Stimulated activated naive B cell treated with anti-CD40 and anti-IgM and Interleukin-4, amounts not matched to agents 10 μg/mL and 1 μg/mL and 100 μg/mL, for 72 hours (primary cell): Measurements from ENCODE around the gene CYP2A7.
A peak's percentile ranks its signal among the peaks of the same experiment; 100 is the strongest.
"Not testable (repeated sequence)": the region's sequence is repeated elsewhere in the genome, so short reads cannot be mapped to it uniquely, and the experiment has no call there.

Experiments used
- ATAC-seq, 2 donors: fragments of 150-1000 bp; cut with Tn5 transposase; replicated peaks; 2 replicates each; pipeline ENCODE4 v1.10.0; 2021; ENCODE audit warnings: moderate library complexity in 1 of 2
- DNase-seq: peaks from one replicate; pipeline ENCODE4 v3.0.0; 2021
- H3K27ac Mint-ChIP-seq: one replicate; pipeline ENCODE4 v1.8.0; 2022; ENCODE audit warnings: mild to moderate bottlenecking, mixed read lengths
- H3K27me3 Mint-ChIP-seq, 2 donors: one replicate each; pipeline ENCODE4 v1.8.0; 2022; ENCODE audit warnings: mixed read lengths in 2 of 2
- H3K36me3 Mint-ChIP-seq, 2 donors: one replicate each; pipeline ENCODE4 v1.8.0; 2022; ENCODE audit warnings: mixed read lengths in 2 of 2, mild to moderate bottlenecking in 1 of 2
- H3K4me1 Mint-ChIP-seq, 2 donors: one replicate each; pipeline ENCODE4 v1.8.0; 2022; ENCODE audit warnings: mixed read lengths in 2 of 2, mild to moderate bottlenecking in 1 of 2
- H3K4me3 Mint-ChIP-seq, 2 donors: one replicate each; pipeline ENCODE4 v1.8.0; 2022; ENCODE audit warnings: mild to moderate bottlenecking in 2 of 2, mixed read lengths in 2 of 2, moderate library complexity in 1 of 2
- H3K9me3 Mint-ChIP-seq, 2 donors: one replicate each; pipeline ENCODE4 v1.8.0; 2022; ENCODE audit warnings: mixed read lengths in 2 of 2, mild to moderate bottlenecking in 1 of 2

Gene CYP2A7

DNA sequence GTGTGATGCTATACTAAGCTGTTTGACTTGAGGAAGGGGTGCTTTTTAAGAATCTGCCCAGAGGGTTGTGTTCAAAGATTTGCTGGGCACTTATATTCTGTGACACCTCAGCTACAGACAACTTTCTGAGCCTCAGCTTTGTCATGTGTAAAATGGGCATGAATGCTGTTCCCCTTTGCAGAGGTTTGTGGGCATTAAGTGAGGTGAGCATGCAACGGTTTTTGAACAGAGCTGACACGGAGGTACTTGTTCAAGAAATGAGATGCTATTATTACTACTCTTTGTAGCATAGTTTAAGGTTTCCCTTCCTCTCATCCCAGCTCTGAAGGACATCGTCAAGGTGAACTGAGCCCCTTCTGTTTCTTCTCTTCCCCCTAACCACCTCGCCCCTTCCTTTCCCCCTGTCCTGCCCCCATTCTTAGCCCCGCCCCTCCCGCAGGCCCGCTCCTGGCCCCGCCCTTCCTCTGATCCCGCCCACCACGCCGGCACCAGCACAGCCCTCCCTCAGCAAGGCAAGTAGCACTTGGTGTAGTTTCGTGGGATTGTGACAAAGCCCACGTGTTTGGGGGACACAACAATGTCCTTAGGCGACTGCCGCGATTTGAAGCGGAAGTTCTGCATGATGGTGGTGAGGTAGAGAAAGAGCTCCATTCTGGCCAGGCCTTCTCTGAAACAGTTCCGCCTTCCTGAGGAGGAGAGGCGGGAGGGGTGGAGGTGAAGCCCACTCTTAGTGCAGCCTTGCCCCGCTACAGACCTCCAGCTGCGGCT is 26.1 kb upstream of the CYP2A7 start:
- H3K27me3 Mint-ChIP-seq, result peaks cover 48 to 71% of the 10 kb centered on the region in 2 donors
- peaks cover 3 to 6% of the 10 kb centered on the region in 2 donors for H3K4me1 Mint-ChIP-seq
- H3K27ac Mint-ChIP-seq, result no peak overlapping the region
- peak in 1 of 2 donors; percentile 70 for ATAC-seq
- DNase-seq, result no peak
- no peaks in the 10 kb centered on the region for H3K9me3 Mint-ChIP-seq
- H3K4me3 Mint-ChIP-seq, result peak overlapping the region in 1 of 2 donors; percentile 52
- no peaks in the 10 kb centered on the region for H3K36me3 Mint-ChIP-seq

DNA sequence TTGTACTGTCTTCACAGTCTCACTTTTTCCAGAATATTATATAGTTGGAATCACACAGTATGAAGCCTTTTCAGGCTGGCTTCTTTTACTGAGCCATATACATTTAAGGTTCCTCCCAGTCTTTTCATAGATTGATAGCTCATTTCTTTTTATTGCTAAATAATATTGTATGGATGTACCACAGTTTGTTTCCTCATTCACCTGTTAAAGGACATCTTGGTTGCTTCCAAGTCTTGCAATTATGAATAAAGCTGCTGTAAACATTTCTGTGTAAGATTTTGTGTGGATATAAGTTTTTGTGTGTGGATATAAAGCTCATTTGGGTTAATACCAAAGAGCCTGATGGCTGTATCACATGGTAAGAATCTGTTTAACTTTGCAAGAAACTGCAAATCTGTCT is 24.5 kb upstream of the CYP2A7 start:
- Mint-ChIP-seq H3K9me3 (no peaks in the 10 kb centered on the region), H3K27me3 (peaks cover 50 to 67% of the 10 kb centered on the region in 2 donors), H3K36me3 (no peaks in the 10 kb centered on the region), H3K4me3 (no peak overlapping the region), H3K27ac (no peak overlapping the region), H3K4me1 (peaks cover 3 to 6% of the 10 kb centered on the region in 2 donors)
- no peak for ATAC-seq
- no peak for DNase-seq

DNA sequence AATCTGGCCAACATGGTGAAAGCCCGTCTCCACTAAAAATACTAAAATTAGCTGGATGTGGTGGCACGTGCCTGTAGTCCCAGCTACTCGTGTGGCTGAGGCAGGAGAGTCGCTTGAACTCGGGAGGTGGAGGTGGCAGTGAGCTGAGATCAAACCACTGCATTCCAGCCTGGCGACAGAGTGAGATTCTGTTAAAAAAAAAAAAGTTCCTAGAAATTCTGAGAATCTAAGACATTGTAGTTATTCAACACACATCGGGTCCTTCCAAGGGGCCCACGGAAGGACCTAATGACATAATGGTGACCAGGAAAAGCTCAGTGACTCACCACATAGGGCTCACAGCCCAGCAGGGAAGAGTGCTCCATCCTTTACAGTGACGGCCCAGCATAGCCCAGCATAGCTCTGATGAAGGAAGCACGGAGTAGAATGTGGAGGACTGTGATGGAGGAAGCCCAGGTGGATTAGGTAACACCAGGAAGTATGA is 22.7 kb upstream of the CYP2A7 start:
- H3K27me3 Mint-ChIP-seq, result peaks cover 61 to 78% of the 10 kb centered on the region in 2 donors
- not testable (repeated sequence) for H3K4me3 Mint-ChIP-seq, DNase-seq, H3K27ac Mint-ChIP-seq, ATAC-seq, H3K4me1 Mint-ChIP-seq, H3K9me3 Mint-ChIP-seq, H3K36me3 Mint-ChIP-seq

DNA sequence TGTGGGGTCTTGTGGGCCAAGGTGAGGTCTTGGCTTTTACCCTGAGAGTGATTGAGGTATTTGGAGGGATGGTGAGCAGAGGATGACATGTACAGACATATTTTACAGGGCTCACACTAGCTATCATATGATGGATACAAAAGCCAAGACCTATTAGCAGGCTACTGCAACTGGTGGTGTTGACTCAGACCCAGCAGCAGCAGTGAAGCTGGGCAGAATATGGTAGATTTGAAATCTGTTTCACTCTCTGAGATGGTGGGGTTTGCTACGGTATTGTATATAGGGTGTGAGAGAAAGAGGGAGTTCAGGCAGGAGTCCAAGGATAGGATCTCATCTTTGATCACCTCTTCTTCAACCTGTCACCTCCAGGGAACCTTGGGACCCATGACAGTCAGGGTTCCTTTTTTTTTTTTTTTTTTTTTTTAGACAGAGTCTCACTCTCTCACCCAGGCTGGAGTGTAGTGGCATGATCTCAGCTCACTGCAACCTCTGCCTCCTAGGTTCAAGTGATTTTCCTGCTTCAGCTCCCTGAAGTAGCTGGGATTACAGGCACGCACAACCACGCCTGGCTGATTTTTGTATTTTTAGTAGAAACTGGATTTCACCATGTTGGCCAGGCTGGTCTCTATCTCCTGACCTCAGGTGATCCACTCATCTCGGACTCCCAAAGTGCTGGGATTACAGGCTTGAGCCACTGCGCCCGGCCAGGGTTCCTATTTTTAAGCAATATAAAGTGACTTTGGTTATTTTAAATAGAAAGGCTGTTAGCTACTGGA is 20.1 kb upstream of the CYP2A7 start:
- not testable (repeated sequence) for H3K4me3 Mint-ChIP-seq, H3K36me3 Mint-ChIP-seq, DNase-seq, H3K9me3 Mint-ChIP-seq, H3K27ac Mint-ChIP-seq, ATAC-seq, H3K4me1 Mint-ChIP-seq
- H3K27me3 Mint-ChIP-seq, result peaks cover 41 to 55% of the 10 kb centered on the region in 2 donors

DNA sequence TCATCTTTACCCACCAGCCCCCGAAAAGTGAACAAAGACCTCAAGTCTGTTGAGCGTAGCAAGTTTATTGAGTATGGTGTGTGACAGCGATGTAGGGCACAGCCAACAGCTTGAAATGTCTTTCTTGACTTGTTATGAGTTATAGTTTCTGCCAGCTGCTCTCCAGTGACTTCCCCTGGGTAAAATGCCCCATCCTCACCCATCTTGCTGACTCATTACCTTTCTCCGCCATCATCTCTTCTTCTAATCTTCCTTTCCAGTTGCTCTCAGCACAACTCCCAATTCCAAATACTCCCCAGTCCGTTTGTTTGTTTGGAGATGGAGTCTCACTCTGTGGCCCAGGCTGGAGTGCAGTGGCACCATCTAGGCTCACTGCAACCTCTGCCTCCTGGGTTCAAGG is 18.5 kb upstream of the CYP2A7 start:
- H3K4me1 Mint-ChIP-seq, H3K36me3 Mint-ChIP-seq, H3K4me3 Mint-ChIP-seq, H3K9me3 Mint-ChIP-seq, ATAC-seq, H3K27ac Mint-ChIP-seq, DNase-seq: not testable (repeated sequence)
- peaks cover 46 to 55% of the 10 kb centered on the region in 2 donors for H3K27me3 Mint-ChIP-seq

DNA sequence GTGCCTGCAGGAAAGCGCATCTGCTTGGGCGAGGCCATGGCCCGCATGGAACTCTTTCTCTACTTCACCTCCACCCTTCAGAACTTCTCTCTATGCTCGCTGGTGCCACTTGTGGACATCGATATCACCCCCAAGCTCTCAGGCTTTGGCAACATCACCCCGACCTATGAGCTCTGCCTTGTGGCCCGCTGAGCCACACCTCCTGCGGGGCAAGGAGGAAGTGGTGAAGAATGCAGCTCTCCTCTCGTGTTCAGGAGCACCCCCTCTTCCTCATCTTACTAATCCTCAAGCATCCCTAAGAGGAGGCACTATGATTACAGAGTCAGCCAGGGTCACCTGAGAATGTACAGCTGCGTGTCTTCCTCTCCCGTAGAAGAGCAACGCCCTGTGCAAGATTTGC is 17.9 kb upstream of the CYP2A7 start:
- not testable (repeated sequence) for ATAC-seq, H3K4me1 Mint-ChIP-seq, DNase-seq, H3K36me3 Mint-ChIP-seq, H3K9me3 Mint-ChIP-seq, H3K27ac Mint-ChIP-seq, H3K4me3 Mint-ChIP-seq
- H3K27me3 Mint-ChIP-seq, result peaks cover 46 to 56% of the 10 kb centered on the region in 2 donors

DNA sequence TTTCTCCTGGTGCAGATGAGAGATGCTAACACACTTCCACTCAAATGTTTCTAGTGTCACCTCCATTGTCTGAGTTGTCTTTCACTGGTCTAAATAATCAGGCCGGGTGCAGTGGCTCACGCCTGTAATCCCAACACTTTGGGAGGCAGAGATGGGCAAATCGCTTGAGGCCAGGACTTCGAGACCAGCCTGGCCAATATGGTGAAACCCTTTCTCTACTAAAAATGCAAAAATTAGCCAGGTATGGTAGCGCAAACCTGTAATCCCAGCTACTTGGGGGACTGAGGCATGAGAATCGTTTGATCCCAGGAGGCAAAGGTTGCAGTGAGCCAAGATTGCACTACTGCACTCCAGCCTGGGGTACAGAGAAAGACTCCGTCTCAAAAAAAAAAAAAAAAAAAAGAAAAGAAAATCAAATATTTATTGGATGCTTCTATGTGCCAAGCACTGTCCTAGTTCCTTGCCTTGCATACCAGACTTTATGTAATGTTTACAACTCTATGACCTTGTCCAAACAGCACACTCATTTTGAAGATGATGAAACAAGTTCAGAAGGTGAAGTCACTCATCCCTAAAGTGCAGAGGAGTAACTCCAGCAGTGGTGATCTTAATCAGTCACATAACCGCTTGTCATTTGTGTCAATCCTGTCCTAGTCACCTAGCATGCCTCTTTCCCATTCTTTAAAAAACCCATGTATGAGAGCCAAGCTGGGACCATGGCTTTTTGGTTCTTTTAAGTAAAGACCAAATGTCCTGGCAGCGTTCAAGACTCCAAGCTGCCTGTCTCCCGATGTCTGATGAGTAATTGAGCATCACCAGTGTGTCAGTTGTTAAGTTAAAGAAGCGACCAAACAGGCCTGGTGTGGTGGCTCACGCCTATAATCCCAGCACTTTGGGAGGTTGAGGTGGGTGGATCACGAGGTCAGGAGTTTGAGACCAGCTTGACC is 15.1 kb upstream of the CYP2A7 start:
- H3K4me3 Mint-ChIP-seq, H3K9me3 Mint-ChIP-seq, H3K4me1 Mint-ChIP-seq, ATAC-seq, DNase-seq, H3K36me3 Mint-ChIP-seq, H3K27ac Mint-ChIP-seq: not testable (repeated sequence)
- peaks cover 53 to 60% of the 10 kb centered on the region in 2 donors for H3K27me3 Mint-ChIP-seq

DNA sequence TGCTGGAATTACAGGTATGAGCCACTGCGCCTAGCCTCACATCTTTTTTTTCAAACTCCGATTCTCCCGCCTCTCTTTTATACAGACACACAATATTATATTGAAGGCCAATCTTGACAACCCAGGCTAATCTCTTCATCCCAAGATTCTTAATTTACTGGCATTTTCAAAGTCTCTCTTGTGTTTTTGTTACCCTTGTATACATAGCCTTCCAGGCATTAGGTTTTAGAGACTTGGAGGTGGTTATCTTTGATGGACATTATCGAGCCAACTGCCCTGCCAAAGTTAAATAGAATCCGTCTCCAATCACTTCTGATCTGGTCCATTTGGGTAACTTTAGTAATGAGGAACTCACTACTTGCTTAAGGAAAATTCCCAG is 14.4 kb upstream of the CYP2A7 start:
- H3K36me3 Mint-ChIP-seq, result no peaks in the 10 kb centered on the region
- peaks cover 0 to 5% of the 10 kb centered on the region in 2 donors for H3K4me1 Mint-ChIP-seq
- H3K9me3 Mint-ChIP-seq, result no peaks in the 10 kb centered on the region
- H3K27ac Mint-ChIP-seq, result no peak overlapping the region
- peaks cover 52 to 58% of the 10 kb centered on the region in 2 donors for H3K27me3 Mint-ChIP-seq
- ATAC-seq, result no peak
- H3K4me3 Mint-ChIP-seq, result no peak overlapping the region
- no peak for DNase-seq

DNA sequence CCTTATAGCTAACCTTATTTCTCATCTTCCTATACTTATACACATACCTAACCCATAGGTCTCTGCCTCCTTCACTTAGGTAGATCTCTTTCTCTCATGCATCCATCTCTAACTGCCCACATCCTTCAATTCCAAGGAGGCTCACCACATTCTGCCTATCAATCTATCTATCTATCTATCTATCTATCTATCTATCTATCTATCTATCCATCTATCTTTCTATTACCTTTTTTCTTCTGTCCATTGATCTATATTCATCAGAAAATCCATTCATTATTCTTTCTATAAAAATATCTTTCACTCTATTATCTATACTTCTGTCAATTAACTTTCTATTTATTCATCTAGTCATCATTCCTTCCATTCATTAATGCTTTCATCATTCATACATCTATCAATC is 11.1 kb upstream of the CYP2A7 start:
- ATAC-seq (no peak), DNase-seq (no peak)
- Mint-ChIP-seq H3K4me1 (no peaks in the 10 kb centered on the region), H3K4me3 (no peak overlapping the region), H3K9me3 (no peaks in the 10 kb centered on the region), H3K27me3 (peaks cover 49 to 62% of the 10 kb centered on the region in 2 donors), H3K27ac (no peak overlapping the region), H3K36me3 (no peaks in the 10 kb centered on the region)

DNA sequence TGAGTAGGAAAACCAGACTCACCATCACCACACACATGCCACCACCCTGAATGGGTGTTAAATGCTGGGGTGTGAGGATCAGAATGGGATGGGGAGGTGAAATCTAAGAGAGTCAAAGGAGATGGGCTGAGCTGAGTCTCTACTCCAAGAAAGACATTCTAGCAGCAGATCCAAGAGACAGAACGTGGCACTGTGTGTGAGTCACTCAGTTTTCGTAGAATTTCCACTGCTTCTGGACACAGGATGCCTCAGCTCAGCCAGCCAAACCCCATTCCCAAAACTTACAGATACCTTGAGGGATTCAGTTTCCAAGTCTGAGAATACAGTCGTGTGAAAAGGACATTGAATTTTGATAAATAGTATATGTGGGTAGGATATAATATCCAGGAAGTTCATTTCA is 7.3 kb upstream of the CYP2A7 start:
- H3K36me3 Mint-ChIP-seq, result no peaks in the 10 kb centered on the region
- H3K27ac Mint-ChIP-seq, result no peak overlapping the region
- no peaks in the 10 kb centered on the region for H3K4me1 Mint-ChIP-seq
- H3K9me3 Mint-ChIP-seq, result no peaks in the 10 kb centered on the region
- H3K27me3 Mint-ChIP-seq, result peaks cover 35 to 41% of the 10 kb centered on the region in 2 donors
- DNase-seq (no peak), ATAC-seq (no peak)
- H3K4me3 Mint-ChIP-seq, result no peak overlapping the region

DNA sequence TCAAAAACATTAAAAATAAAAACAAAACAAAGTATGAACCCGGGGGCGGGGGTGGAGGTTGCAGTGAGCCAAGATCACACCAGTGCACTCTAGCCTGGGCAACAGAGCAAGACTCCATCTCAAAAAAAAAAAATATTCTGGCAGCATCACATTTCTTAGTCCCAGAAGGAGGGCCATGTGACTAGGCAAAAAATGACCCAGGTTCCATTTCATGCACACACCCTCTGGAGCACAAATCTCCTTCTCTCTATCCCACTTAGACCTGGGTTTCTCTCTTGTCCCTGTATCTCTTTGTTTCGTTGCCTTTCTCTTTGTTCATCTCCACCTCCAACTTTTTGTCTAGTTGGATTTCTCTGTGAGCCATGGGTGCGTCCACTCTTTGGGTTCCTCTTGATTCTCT is 6.2 kb upstream of the CYP2A7 start:
- DNase-seq (no peak), ATAC-seq (no peak)
- Mint-ChIP-seq H3K4me3 (no peak overlapping the region), H3K27me3 (peaks cover 26 to 32% of the 10 kb centered on the region in 2 donors), H3K9me3 (no peaks in the 10 kb centered on the region), H3K36me3 (no peaks in the 10 kb centered on the region), H3K27ac (no peak overlapping the region), H3K4me1 (no peaks in the 10 kb centered on the region)

DNA sequence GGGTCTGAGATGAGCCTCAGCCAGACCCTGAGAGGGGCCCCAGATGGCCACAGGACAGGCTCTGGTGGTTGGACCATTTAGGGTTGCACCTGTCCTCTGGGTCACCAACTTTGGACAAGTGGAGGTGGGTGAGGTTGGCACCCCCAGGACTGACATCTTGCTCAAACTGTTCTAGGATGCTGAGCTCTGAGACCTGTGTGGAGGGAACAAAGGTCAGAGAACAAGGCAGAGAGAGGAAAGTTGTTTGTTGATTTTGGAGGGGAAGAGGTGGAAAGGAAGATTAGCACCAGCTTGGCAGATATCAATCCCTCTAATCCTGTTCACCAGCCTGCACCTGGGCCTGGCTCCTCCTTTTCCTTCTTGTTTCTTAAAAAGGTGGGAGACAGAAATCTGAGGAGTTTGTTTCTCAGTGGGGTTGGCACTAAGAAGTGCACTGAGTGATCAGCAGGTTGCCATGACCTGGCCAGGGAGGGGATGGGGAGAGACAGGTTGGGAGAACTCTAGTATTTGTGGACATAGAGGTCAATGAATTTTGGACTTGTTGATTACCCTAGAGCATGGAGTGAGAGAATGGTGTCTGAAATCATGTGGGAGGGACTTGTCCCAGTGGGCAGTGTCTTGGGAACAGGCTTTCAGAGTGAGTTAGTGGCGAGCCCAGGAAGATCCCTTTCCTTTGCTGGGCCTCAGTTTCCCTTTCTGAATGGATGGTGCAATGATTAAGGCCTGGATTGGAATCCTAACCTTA is 2.3 kb upstream of the CYP2A7 start:
- H3K4me1 Mint-ChIP-seq, H3K9me3 Mint-ChIP-seq, H3K27ac Mint-ChIP-seq, DNase-seq, H3K4me3 Mint-ChIP-seq, H3K36me3 Mint-ChIP-seq, ATAC-seq: not testable (repeated sequence)
- H3K27me3 Mint-ChIP-seq, result peaks cover 38 to 39% of the 10 kb centered on the region in 2 donors

DNA sequence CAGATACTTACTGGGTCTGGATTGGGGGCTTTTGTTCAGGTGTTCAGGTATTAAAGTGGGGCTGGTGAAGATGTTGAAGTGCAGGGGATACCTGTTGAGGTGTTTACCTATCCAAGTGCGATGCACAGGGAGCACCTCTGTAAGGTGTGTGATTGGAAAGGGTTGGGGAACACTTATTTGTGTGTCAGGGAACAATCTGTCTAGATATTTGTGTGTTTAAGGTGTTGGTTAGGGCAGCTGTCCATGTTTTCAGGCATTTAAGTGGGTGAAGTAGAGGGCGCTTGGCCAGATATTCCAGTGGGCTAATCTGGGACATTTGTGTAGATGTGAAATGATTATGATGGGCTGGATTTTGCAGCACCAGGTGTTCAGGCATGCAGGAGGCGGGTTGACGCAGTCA is 2.7 kb downstream of the CYP2A7 start:
- peaks cover 48 to 53% of the 10 kb centered on the region in 2 donors for H3K27me3 Mint-ChIP-seq
- H3K9me3 Mint-ChIP-seq, result not testable (repeated sequence)

More for the DNA sequence above, 2.7 kb downstream of the CYP2A7 start:
- not testable (repeated sequence) for H3K4me1 Mint-ChIP-seq, DNase-seq, H3K4me3 Mint-ChIP-seq, ATAC-seq, H3K36me3 Mint-ChIP-seq, H3K27ac Mint-ChIP-seq
